Measurements from ENCODE around the gene LCN10.
A peak's percentile ranks its signal among the peaks of the same experiment; 100 is the strongest.

The LCN10 gene

DNA sequence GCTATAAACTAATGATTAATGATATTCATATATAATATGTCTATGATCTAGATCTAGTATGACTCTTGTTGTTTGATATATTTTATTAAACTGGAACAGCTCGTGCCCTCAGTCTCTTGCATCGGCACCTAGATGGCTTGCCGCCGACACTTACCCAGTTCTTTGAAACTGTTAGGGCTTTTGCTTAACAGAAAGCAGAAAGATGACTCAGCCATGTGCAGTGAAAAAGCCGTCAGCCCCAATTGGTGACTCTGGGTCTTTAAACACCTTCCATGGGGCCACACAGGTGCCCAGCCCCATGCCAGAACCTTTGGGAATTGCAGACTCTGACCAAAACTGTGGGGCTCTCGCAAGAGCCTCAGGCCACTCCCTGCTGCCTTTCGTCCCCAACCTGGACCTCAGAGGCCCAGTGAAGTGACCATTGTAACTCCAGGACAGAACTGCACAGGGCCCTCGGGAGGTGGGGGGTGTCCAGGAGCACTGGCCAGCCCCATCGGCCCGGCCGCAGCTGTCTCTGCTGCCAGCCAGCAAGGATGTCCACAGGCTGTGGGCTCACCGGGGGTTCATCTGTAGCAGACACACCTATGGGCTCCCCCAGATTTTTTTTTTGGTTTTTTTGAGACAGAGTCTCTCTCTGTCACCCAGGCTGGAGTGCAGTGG lies 7.8 kb downstream of the LCN10 start:
- no peak for DNase-seq

DNA sequence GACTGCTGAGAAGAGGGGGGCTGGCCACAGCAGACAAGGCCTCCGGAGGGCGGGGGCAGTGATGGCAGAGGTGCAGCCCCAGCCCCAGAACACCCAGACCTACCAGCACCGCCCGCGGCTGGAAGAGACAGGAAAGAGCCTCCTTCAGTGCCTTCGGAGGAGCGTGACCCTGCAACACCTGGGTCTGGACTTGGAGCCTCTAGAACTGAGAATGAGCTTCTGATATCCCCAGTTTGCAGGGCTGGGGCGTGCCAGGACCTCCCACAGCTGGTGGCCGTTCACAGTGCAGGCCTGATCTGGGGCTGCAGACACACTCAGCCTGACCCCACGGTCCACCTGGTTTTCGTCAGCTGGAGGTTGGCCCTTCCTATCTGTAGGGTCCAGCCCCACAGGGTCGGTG lies 9.1 kb downstream of the LCN10 start:
- DNase-seq, result no peak

DNA sequence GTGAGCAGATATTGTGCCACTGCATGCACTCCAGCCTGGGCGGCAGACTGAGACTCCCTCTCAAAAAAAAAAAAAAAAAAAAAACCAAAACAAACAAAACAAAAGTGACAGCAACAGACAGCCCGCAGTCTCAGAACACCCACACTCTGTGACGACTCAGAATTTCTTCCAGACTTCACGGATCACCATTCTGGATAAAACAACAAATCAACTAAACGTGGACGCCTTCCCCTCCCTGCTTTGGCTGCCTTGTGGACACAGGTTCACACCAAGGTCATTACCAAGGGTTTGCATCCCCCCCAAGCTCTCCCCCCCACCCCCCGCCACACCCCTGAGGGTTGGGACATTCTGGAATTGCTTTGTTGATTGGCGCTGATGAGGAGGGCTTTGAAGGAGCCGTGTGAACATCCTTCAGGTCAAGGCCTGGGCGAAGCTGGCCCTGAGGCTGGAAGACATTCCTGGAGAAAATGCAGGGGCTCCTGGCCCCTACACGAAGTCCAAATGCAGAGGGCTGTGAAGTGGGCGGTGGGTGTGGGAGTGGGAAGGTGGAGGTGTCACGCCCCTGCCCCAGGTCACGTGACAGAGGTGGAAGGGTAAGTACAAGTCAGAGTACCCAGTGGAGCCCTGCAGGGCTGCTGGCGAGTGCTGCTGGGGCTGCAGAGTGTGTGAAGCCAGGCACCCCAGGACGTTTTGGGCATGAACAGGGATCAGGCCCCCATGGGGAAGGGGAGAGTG lies 10.1 kb downstream of the LCN10 start:
- no peak for DNase-seq

DNA sequence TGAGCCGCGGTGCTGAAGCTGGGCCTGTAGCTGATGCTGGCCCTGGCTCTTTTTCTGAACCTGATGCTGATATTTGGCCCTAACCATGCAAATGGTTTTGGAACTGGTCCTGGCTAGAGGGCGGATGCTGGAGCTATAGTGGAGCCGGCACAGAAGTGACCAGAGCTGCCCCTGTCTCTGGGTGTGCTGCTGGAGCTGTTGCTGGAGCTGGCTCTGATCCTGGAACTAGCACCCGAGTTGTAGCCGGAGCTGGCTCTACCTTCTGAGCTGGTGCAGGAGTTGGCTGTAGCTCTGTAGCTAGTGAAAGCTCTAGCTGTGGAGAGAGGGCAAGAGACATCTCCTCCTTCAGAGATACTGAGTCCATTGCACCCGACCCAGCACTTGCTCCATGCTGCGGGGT lies 12.8 kb downstream of the LCN10 start:
- no peak for DNase-seq

DNA sequence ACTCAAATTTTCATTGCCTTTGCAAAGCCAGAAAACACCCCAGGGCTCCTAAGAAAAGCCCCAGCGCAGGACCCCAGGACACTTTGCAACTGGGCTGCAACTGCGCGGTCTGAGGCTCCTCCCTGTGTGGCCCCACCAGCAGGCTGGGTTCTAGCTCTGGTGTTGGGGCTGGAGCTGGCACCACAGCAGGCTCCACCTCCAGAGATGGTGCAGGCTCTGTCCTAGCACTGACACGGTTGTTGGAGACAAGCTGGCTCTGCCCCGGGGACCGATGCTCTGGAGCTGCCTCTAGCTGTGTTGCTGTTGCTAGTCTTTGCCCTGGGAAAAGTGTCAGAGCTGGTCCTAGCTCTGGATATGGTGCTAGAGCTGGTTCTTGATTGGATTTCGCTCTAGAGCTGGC lies 13.6 kb downstream of the LCN10 start:
- no peak for DNase-seq

DNA sequence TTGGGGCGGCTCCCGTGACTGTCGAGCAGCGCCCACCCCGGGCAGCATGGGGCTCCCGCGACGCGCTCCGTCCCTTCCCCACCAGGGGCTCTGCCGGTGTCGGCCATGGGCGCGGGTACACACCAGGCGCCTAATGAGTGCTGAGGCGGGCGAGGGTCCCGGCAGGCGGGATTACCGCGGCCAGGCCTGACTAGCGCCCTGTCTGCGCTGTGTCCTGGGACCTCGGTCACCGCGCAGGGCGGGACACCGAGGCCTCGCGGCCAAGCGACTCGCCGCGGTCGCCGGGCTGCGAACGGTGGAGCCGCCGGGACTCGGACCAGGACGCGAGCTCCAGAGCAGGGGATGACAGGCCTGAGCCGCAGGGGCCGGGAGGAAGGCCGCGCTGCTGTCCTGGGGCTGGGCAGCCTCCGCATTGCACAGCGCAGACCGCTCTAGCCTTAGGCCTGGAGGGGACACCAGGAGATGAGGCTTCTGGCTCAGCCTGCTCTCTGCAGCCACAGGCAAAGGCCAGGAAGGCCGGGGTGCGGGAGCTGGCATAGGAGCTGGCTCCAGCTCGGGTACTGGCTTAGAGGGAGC lies 14.1 kb downstream of the LCN10 start:
- no peak for DNase-seq

DNA sequence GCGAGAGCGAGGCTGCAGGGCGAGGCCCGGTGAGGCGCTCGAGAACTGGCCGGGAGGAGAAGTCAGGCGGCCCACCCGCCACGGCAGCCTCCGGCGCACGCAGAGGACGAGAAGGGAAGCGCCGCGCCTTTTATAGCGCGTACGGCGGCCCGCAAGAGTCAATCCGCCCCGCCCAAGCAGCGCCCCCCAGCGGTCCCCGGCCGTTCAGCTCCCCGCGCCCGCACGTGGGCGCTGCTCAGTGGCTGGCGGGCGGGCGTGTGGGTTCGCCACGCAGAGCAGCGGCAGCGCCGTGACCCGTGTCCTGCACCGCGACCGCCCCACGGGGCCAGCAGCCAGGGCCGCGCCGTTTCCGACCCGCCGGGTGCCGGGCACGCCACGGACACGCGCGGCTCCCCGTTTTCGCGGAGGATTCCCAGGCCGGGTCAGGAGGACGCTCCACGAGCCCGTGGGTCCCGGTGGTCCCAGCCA lies 14.6 kb downstream of the LCN10 start:
- DNase-seq, result peak; percentile 87

DNA sequence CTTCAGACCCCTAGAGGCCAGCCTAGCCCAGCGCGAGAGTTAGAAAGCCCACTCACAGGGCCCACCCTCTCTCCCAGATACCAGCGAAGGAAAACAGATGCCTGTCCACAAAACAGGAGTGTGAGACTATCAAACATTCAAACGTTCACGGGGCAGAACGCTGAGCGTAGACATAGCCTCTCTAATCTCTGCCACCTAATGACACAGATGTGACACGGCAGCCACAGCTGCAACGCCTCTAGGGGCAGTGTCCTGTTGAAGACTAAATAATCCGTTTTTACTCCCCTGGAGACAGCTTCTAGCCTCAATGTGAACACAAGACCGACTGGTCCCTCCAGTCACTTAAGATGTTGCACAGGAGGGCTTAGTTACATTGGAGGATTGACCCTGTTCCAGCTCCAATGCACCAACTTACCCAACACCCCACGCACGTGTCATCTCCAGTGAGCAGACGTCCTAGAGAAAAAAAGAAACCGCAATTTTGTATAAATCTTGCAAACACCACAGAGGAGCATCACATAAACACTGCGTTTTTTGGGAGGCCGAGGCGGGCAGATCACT lies 16.0 kb downstream of the LCN10 start:
- peak; percentile 37 for DNase-seq

DNA sequence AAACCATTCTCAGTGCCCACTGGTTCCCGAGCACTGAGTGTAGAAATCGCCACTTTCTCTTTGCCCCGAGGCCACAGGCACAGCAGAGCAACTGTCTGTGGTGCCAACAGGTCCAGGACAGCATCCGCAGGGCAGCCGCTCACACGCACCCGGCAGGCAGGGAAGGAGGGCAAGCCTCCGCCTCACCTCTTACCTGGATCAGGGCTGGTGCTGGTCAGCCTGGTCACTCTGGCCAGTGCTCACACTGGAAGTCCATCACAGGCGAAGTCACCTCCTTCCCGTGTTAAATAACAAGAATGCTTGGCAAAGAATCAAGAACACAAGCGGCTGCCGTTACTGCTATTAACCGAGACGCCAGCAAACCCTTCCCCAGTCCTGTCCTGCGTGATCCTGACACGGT lies 16.6 kb downstream of the LCN10 start:
- no peak for DNase-seq

DNA sequence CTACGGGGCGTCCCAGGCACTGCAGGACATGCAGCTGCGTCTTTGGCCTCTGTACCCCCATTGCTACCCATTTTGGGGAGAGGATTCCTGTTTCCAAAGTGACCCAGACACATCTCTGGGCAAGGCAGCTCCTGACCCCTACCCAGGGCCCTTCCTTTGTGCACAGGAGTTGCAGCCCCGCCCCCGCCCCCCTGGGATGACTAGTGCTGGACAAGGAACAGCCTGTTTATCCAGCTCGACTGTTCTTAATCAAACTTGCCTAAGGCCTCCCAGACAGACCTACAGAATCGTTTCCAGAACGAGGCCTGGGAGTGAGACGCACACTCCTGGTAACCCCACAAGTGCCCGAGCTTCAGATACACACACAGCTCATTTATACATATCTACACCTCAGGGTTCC lies 17.1 kb downstream of the LCN10 start:
- DNase-seq, result no peak

DNA sequence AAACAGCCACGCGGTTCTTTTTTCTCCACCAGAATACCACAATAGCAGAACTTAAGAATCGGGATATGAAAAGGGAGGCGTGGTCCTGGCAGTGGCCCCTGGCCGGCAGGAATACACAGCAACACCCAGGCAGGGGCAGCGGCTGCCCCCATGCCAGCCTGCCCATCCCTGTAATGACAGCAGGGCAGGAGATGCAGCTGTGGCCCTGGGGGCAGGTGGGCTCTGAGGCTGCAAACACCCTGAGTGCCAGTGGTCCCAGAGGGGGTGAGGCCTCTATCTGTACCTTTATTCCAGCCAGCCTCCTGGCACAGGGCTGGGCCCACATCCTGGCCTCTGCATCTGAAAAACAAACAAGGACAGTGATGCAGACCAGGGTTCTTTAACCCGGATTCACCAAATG lies 18.0 kb downstream of the LCN10 start:
- DNase-seq, result no peak

DNA sequence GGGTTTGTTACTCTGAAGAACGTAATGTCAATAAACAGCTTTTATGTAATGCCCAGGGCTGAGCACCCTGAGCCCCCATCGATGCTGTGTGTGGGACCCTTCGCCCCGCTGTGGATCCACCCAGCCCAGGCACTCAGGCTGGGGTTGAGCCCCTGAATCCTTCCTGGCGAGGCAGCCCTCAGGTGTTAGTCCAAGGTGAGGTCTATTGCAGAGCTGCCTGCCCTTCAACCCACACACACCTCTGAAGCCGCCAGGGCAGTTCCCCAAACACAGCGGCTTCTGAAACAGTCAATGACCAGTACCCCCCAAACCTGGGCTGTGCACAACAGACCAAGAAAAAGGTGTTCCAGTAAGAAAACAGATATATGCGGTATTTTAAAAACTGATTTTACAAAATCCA lies 18.8 kb downstream of the LCN10 start:
- DNase-seq, result no peak

DNA sequence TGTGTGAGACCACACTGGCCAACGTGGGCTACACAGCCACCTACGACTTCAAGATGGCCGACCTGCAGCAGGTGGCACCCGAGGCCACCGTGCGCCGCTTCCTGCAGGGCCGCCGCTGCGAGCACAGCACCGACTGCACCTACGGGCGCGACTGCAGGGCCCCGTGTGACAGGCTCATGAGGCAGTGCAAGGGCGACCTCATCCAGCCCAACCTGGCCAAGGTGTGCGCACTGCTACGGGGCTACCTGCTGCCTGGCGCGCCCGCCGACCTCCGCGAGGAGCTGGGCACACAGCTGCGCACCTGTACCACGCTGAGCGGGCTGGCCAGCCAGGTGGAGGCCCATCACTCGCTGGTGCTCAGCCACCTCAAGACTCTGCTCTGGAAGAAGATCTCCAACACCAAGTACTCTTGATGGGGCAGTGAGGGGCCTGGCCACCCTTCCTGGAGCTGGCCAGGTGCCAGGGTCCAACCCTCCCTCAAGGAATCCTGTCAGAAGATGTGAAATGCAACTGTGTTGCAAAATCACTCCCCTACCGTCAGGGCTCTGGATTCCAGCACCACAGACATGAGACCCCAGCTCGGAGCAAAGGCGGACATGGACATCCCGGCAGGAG lies 19.3 kb downstream of the LCN10 start:
- DNase-seq, result no peak

DNA sequence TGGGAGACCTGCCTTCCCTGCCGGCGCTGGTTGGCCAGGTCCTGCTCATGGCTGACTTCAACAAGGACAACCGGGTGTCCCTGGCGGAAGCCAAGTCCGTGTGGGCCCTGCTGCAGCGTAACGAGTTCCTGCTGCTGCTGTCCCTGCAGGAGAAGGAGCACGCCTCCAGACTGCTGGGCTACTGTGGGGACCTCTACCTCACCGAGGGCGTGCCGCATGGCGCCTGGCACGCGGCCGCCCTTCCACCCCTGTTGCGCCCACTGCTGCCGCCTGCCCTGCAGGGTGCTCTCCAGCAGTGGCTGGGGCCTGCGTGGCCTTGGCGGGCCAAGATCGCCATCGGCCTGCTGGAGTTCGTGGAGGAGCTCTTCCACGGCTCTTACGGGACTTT lies 19.8 kb downstream of the LCN10 start:
- DNase-seq, result no peak

DNA sequence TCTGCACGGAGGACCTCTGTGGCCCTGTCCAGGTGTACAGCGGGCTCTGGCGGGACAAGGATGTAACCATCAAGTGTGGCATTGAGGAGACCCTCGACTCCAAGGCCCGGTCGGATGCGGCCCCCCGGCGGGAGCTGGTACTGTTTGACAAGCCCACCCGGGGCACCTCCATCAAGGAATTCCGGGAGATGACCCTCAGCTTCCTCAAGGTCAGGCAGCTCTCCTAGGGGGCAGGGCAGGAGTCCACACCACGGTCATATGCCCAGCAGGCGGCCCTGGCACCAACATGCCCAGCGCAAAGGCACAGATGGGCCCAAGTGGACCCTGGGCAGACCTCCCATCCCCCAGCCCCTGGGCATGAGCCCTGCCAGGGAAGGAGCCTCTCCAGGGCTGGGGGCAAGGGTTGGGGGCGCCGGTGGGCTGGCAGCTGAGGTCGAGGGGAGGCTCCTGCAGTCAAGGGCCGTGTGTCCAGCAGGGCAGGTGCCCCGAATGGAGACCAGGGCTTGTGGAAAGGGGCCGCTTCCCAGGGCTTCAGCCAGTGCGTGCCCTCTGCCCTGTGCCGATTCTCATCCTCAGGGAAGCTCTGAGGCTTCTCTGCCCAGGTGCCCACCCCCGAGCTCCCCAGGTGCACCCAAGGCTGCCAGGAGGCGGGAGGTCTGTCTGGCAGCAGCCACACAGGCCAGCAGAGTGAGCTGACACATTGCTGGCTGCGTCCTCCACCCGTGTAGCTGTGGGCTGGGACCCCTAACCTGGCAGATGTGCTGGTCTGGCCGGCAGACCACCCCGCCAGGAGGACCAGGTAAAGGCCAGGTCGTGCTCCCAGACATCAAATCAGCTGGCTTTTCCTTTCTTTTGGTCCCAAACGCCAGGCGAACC lies 20.4 kb downstream of the LCN10 start:
- no peak for DNase-seq

DNA sequence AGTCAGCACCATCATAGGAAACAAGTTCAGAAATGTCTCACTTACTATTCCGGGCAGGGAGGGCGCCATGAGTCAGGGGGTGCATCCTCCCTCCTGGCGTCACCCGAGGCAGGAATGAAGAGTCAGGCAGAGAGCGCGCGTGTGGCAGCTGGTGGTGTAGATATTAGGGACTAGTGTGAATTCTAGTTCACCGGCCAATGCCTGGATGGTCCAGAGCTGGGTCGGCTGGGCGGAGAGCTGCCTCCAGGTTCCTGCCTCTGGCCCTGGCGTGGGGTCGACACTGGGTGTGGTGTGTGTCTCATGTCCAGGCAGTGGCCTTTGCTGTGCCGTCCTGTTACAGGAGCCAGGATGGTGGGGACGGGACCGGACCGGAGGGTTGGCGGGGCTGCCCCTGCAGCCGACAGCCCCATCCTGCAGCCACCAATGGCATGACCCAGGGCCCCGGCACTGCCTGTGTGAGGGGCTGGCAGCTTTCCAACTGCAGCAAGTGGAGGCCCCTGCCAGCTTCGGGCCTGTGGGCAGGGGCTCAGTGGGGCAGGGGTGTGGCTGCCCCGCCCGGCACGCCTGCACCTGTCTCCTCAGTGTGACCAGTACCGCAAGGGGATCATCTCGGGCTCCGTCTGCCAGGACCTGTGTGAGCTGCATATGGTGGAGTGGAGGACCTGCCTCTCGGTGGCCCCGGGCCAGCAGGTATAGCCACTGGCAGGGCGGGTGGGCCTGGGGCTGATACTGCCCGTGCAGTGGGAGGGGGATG lies 21.2 kb downstream of the LCN10 start:
- DNase-seq, result no peak

DNA sequence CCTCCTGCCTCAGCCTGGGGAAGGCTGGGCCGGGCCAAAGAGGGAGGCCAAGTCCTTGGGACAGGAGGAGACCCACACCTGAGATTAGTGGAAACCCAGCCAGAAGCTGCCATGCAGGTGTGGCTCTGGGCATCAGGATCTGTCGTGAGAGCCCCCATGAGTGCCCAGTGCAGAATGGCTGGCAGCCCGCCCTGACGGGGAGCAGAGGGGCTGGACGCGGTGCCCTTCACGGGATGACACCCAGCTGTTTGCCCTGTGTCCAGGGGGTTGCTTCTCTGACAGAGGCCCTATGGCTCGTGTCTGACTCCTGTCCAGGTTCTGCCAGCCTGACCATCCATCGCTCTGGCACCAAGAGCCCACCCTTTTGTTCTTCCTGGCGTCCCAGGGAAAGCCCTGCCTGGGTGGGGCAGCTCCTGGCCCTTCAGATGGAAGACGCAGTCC lies 21.8 kb downstream of the LCN10 start:
- DNase-seq, result no peak

DNA sequence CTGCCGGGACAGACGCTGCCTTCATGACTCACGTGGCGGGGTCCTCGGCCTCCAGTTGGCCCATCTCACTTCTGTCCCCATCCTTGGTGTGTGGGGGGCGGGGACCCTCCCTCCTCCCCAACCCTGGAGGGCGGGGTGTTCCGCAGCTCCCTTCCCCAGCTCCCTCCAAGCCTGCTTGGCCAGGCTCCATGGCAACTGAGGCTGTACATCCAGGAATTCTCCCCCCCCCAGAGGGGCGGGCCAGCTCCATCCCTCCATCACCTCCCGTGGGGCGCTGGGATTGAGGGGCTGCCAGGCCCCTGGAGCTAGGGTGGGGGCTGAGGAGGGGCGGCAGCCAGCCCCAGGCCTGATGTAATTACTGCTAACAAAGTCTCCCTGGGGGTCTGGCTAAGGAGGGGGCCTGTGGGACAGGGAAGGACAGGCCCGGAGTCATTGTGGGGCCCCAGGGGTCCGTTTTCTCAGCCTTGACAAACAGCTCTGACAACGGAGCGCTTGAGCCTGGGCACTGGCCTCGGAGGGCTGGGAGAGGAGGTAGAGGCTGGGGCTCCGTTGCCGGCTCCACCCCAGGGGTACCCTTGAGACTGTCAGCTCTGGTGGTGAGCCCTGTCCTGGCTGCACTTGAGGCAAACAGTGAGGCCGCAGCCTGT lies 22.4 kb downstream of the LCN10 start:
- no peak for DNase-seq

DNA sequence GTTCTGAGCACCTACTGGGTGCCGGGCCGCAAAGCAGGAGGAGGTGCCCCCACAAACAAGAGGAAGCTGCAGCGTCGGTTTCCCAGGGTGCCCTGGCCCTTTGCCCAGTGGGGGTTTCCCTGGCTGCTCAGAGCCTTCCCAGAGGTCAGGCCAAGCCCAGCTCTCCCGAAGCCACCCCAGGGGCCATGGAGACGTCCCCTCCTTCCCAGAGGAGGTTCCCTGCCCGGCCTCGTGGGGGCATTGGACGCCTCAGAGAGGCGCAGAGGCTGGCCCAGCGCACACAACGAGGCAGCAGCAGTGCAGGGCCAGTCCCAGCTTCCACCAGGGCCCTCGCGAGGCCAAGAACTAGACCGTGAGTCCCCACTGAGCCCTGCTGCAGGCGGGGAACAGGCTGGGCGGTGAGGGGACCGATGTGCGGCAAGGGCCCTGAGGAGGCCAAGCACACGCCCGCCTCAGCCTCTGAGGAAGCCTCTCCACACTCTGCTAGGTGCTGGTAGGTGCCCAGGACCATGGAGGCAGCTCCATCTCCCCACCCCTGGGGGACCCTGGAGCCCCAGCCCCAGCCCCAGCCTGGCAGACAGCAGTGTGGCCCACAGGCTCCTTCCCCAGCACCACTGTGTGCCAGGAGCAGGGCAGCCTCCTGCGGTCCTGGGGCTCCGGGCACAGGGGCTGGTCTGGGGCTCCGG lies 23.4 kb downstream of the LCN10 start:
- no peak for DNase-seq

DNA sequence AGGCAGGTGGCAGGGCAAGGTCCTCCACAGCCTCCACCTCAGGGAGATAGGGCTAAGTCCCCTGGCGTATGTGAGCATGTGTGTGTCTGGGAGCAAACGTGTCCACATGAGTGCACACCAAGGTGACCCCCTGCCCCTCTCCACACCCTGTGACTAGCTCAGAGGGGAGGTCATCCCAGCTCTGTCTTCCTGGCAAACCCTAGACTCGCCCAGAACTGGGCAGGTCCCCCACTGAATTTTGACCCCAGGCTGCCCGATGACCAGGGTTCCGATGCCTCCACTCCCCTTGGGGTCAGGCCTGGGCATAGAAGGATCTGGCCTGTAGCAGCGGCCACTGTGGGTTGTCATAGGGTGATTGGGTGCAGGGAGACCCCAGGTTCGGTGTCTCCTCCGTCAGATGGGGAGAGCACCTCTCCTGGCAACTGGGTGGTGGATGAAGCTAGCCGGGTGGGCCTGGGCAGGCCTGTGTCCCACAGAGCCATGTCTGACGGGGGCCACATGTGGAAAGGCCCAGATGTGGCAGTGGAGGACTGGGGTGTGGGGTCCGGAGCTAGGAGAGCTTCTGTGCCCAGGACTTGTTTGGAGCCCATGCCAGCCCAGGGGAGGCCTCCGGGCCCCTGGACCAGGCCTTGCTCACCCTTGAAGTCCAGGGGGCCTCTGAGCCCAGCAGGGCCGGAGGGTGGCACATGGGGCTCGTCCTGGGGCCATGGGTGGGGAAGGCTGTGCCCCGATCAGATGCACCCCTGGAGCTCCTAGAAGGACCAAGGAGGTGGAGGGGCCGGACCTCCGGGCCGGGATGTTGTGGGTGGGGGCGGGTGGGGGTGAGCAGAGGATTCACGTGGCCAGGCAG lies 24.2 kb downstream of the LCN10 start:
- no peak for DNase-seq

Measured in stimulated activated naive CD4-positive, alpha-beta T cell treated with Interleukin-2 at 50 U/mL for 16 hours (primary cell).